Right ventricle myocardium superior (tissue), 1 donor: Measurements from ENCODE around the gene IBA57. TPM values are rescaled to one million over a fixed set of nuclear protein-coding genes. Genes with fewer than 3 reads are reported as not detected.

Source experiments
- ATAC-seq: fragments of 200-7000 bp; cut with Tn5 transposase; one replicate; pipeline ENCODE4 v1.9.1; 2020; ENCODE audit warnings: mild to moderate bottlenecking; ENCODE audit not compliant: poor library complexity
- DNase-seq: peaks from one replicate; pipeline ENCODE4 v3.0.0-alpha.2; 2020
- intact Hi-C: fragments of 100-400 bp; cut with DNase I; formaldehyde crosslinking; loops from one replicate; pipeline ENCODE4 v1.11.2; 2022
- total RNA-seq: library from RNA; stranded (reverse); fragmentation: NEBNext Ultra II Directional; extraction: Animal tissue kit (Norgen Biotek cat#: 25700); gene quantifications from one replicate; pipeline ENCODE4 v1.2.1, GENCODE V29; 2021
- donor health status: DM: no; HTN: yes; CAD: no; lungs with severe emphysema.

Gene IBA57
- total RNA-seq, 1 donor from 2014 or later = 14.8 TPM

DNA sequence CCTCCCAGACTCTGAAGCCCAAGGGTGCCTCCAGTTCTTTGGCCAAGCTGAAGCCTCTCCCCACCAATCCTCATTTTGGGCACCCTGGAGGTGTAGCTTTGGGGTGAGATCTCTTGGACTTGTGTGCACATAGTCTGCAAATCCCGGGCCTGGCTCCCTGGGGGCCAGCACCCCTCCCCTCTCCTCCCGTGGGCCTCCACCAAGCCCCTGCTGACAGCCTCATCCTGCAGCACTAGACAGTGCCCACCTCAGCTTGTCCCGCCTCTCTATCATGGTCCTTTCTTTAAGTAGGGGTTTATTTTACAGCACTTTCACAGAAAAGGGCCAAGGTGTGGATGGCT is 12.7 kb upstream of the IBA57 start:
- ATAC-seq = no peak
- intact Hi-C loops = no loop called here
- no peak for DNase-seq

DNA sequence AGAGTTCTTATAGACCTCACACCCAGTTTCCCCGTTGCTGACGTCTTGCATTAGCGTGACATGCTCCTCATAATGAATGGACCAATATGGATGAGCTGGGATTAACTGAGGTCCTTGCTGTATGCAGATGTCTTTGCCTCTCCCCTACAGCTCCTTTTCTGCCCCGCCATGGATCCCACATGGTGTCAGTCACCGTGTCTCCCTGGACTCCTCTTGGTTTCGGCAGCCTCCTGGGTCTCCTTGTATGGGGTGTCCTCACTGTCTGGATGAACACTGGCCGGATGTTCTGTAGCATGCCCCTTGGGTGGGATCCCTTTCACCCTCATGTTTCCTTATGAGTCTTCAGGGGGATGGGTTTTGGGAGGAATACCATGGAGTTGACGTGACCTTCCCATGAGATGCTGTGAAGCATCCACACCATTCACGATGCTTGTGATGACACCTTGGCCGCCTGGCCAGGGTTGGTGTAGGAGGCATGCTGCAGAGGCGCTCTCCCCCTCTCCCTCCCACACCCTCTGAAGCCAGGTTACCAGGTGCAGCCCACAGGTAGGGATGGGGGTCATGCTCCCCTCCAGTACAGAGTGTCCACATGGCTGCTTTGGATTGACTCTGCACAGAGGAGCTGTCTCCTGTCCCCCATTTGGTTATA is 11.5 kb upstream of the IBA57 start:
- no peak for ATAC-seq
- intact Hi-C loops = no loop called here
- DNase-seq = no peak

DNA sequence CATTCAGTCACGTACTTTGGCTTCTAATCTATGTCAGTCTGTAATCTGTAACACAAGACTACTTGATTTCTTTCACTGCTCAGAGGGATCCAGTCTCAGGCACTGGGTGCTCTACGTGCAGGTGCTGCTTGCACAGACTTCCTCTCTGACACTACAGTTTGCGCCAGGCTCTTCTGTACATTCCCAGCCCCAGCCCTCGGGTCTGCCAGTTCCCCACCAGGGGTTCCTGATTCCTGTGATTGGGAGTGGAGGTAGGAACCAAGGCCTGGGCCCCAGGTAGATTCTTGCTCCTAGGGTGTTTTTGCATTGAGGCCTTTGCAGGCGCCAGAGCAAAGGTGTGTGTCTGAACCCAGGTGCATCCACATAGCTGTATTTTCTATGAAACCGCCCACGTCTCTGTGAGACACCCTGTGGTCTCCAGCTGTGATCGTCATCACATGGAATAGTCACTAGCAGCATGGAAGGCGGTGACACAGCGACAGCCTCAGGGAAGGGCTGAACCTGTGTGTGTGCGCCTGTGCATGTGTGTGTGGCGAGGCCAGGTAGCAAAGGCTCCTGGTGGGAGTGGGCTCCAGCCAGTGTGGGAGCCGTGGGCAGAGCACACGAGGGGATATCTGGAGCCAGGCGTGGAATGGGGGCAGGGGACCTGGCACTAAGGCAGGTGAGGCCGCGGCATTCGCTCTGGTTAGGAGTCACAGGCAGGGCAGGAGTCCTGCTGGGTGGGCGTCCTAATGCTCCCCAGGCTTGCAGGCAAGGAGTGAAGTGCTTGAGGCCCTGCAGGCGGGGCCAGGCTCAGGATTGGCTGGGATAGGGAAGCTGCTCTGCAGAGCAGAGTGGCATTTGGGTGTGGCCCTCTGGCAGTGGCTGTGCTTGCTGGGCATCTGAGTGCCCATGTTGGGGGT is 10.7 kb upstream of the IBA57 start:
- DNase-seq (peak; percentile 39), ATAC-seq (no peak)

DNA sequence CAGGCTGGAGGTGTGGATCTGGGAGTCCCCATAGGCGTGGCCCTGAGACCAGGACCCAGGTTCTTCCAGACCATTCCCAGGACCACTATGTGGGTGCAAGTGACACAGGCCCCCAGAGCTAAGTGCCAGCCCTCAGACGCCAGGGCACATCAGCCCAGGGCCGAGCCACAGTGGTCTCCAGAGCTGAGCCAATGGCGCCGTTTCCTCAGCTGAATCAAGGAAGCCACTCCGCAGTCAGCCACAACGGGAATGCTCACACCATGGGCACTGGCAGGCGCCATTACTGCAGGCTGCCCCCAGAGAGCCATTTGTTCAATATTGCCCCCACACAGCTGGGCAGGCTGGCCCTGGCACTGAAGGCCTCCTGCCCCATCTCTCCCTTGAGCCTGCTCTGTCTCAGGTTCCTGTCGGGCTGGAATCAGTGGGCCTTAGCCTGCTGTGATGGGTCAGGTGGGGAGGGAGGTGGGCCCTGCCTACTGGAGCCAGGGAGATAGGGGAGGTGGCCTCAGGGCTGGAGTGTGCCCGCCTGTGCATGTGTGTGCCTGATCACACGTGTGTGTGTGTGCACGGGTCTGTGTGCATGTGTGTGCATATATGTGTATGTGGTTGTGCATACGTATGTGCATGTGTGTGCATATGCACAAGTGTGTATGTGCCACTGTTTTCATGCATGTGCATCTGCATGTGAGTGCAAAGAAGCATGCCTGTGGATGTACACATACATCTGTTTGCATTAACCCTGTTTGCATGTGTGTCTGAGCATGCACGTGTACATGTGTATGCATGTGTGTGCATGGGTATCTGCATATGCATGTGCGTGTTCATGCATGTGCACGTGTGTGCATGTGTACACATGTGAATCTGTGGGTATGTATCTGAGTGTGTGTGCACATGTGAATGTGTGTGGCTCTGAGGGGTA is 9.7 kb upstream of the IBA57 start:
- intact Hi-C loops = no loop called here
- DNase-seq (peak; percentile 37), ATAC-seq (no peak)

More for the DNA sequence above, 10.7 kb upstream of the IBA57 start:
- intact Hi-C loops = no loop called here

DNA sequence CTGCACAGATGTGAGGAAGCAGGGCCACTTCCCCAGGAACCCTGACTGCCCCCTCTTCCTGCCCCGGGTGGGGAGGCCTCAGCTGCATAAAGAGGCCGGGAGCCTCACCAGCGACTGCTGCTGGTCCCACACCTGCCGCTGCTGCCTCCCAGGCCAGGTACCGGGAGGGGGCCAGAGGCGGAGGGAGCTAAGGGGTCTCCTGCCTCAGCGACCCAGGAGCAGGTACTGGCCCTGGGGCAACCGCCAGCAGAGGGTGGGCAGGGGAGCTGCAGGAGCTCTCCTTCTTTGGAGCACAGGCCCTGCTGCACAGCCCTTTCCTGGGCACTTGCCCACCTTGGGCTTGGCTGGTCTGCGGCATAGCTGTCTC is 9.1 kb upstream of the IBA57 start:
- intact Hi-C loops = no loop called here
- DNase-seq (peak; percentile 36), ATAC-seq (no peak)

DNA sequence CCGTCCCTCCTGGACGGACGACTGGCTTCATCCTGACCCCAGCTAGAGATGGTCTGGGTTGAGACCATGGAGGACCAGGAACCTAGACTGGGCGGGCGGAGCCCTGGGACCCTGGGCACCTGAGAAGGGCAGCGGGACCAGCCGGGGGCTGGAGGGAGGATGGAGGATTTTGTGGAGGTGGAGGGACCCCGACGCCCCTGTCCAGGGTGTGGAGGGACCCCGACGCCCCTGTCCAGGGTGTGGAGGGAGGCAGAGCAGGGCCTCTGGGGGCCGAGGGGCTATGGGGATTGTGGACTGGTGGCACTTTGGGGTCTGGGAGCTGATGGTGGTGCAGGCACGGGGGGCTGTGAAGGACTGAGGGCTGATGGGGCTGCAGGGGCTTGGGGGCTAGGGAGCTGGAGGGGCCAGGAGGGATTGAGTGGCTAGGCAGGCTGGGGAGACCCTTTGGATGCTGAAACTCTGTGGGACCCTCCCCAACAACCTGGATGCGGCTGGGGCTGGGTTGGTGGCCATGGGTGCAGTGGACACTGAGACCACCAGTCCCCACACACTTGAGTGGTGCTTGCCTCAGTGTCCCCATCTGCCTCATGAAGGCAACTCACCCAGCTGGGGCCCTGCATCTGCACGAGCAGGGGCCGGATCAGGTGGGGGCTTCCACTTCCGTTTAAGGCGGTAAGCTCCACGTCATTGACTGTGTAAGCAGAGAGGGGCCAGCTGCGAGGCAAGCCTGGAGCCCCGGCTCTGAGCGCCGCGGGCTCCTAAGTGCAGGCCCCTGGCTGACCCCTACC is 8.5 kb upstream of the IBA57 start:
- intact Hi-C loops = no loop called here
- DNase-seq (peak; percentile 10), ATAC-seq (no peak)

DNA sequence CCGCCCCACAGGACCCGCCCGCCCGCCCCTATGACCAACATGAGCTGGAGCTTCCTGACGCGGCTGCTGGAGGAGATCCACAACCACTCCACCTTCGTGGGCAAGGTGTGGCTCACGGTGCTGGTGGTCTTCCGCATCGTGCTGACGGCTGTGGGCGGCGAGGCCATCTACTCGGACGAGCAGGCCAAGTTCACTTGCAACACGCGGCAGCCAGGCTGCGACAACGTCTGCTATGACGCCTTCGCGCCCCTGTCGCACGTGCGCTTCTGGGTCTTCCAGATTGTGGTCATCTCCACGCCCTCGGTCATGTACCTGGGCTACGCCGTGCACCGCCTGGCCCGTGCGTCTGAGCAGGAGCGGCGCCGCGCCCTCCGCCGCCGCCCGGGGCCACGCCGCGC is 7.9 kb upstream of the IBA57 start:
- DNase-seq = peak; percentile 22
- intact Hi-C loops = no loop called here
- no peak for ATAC-seq

DNA sequence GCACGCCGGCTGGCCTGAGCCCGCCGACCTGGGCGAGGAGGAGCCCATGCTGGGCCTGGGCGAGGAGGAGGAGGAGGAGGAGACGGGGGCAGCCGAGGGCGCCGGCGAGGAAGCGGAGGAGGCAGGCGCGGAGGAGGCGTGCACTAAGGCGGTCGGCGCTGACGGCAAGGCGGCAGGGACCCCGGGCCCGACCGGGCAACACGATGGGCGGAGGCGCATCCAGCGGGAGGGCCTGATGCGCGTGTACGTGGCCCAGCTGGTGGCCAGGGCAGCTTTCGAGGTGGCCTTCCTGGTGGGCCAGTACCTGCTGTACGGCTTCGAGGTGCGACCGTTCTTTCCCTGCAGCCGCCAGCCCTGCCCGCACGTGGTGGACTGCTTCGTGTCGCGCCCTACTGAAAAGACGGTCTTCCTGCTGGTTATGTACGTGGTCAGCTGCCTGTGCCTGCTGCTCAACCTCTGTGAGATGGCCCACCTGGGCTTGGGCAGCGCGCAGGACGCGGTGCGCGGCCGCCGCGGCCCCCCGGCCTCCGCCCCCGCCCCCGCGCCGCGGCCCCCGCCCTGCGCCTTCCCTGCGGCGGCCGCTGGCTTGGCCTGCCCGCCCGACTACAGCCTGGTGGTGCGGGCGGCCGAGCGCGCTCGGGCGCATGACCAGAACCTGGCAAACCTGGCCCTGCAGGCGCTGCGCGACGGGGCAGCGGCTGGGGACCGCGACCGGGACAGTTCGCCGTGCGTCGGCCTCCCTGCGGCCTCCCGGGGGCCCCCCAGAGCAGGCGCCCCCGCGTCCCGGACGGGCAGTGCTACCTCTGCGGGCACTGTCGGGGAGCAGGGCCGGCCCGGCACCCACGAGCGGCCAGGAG is 7.2 kb upstream of the IBA57 start:
- peak; percentile 35 for DNase-seq
- intact Hi-C loops = no loop called here
- ATAC-seq = no peak

DNA sequence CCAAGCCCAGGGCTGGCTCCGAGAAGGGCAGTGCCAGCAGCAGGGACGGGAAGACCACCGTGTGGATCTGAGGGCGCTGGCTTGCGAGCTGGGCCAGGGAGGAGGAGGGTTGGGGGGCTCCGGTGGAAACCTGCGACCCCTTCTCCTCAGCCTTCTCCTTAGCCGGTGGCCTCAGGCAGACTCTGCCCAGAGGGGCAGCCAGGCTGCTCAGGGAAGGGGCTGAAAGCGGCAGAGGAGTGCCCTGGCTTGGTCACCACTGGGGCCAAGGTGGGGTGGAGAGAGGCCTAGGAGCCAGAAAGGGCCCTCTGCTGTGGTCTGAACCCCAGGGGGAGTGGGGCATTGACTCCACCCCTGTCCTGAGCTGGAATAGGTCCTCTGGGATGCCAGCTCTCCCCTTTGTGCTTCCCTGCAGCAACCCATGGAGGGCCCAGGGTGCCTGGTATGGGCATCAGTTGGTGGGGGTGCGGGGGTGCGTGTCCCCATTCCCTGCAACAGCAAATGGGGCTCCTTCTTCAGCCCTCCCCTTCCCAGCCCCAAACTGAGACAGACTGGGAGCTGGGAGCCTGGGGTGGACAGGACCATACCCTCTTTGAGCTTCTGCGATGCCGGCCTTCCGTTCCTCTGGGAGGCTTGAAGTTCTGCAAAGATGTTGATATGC is 6.5 kb upstream of the IBA57 start:
- intact Hi-C loops = no loop called here
- ATAC-seq (no peak), DNase-seq (no peak)

DNA sequence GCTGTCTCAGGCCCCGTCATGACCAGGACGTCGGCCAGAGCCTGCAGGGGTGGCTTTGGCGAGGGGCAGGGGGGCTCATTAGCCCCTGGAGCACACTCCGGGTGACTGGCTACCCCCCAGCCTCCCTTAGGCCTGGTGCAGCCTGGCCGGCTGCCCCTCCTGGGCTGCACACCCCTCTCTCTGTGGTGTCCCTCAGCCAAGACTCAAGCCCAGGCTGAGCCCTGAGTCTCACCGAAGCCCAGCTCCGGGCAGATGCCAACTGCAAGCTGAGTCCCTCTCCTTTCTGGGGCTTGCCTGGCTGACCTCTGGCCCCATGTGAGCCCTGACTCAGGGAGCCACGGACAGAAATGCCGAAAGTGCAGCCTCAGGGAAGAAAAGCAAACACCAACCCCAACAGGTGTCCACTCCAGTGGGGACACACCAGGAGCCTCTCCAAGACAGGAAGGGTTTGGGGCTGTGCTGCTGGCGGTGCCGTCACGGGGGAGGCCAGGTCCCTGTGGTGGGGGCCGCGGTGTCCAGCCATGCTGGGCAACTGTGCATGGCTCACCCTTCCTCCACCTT is 5.3 kb upstream of the IBA57 start:
- DNase-seq (no peak), ATAC-seq (no peak)
- intact Hi-C loops = no loop called here

DNA sequence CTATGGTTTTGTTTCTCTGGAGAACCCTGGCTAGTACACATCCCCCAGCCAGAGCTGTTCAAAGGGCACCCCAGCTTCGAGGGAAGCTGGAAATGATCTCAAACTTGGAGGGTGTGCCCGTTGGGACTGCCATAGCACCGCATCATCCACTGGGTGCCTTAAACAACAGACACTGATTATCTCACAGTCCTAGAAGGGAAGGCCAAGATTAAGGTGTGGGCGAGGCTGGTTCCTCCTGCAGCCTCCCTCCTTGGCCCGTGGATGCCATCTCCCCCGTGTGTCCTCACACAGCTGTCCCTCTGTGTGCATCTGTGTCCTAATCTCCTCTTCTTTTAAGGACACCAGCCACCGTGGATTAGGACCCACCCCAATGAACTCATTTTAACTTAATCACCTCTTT is 4.2 kb upstream of the IBA57 start:
- ATAC-seq = no peak
- intact Hi-C loops = no loop called here
- DNase-seq = no peak

DNA sequence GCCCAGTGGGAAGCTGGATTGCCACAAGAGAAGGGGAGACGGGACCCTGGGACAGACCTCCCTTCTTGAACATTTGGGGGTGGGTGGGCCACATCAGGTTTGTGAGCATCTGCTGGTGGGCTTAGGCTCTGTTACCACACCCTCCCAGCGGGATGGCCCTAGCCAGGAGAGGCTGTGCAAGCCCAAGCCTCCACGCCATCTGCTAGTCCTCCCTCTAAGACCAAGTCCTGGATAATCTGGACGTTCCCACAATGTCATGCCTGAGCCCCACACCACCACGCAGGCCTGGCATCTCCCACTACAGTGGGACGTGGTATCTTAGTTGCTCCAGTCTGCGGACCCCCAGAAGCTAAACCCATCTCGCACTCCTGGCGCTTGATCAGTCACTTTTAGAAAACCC is 3.7 kb upstream of the IBA57 start:
- intact Hi-C loops = no loop called here
- DNase-seq = no peak
- no peak for ATAC-seq

DNA sequence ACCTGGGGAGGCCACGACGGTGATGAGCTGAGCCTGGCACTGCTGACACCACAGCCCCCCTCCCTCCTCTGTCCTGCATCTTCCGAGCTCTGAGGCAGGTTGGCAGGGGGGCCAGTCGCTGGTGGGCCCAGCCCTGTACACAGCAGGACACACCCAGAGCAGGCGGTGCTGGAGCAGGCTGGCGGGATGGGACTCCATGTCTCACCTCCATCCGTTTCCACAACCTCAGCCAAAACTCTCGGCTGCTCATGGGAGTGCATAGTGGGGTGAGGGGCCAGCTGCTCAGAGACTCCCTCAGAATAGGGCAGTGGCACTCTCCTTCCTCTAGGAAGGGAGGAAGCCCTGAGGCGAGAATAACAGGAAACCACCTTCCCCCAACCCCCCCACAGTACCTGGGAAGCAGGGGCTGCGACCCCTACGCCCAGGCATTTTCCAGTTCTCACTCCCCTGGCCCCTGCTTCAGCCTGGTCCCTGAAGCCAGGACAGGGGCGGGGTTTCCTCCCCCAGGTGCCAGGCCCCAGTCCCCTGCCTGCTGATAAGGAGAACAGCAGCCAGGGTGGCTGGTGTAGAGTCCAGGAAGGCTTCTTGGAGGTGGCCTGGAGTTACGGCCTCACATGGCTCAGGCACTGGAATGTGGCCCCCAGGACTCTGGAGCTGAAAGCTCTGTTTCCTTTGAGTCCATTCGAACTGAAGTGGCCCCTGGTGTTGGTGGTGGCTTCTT is 3.2 kb upstream of the IBA57 start:
- ATAC-seq = no peak
- intact Hi-C loops = no loop called here

DNA sequence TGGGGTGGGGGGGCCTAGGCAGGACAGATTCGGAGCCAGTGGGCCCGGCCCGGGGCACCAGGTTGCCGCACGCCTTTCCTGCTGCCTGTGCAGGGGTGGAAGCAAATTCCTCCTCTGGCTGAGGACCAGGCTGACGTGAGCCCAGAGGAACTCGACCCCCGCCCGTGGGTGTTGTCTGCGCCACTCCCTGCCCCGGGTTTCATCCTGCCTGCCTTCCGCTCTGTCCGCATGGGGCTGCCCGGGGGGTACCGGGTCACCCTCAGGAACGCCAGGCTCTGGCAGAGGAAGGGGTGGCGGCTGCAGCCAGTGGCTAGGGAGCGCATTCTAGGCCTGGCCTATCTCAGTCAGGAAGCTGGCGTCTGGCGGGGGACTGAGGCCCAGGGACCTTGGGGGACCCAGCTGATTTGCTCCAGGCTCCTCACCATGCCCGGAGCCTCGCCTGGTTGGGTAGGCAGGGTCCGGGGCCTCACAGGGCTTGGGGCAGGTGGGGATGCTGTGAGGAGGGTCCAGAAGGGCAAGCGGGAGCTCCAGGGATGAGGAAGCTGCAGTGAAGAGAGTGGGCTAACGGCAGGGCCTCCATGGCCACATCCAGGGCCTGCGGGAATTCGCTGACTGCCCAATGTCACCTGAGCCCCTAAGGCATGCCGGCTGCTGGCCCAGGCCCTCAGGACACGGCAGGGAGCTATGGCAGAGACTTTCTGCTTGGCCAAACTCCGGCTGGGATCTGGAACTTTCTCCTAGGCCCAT is 2.4 kb upstream of the IBA57 start:
- no peak for ATAC-seq
- intact Hi-C loops = no loop called here
- peak; percentile 77 for DNase-seq

More for the DNA sequence above, 3.2 kb upstream of the IBA57 start:
- peak; percentile 73 for DNase-seq

DNA sequence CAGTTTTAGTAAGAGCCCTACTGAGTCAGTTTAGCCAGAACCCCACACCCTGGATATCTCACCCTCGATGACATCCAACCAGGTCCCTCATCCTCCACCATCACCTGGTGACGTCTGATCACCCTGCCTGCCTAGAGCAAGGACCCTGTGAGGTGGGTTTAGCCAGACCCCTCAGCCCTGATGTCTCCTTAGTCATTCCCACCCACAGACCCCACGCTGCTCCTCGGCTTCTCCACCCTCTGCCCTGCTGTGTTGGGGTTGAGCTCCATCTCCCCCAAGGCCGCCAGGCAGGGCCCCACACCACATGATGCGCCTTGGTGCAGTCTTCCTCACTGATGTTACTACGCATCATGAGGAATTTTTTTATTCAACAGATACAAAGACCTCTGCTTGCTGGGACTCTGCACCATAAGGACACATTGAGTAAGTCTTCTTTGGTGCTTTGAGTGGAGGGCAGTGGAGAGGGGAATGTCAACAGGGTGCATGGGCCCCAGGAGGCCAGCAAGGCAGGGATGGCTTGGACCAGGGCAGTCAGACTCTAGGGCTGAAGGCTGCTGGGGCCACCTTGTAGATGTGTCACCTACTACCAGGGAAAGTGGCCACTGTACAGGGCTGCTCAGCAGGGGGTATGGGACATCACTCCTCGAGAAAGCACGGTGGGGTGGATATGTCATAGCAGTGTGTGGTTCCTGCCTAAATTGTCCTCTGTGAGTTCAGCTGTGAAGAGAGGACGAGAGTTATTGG is 1.7 kb upstream of the IBA57 start:
- peak; percentile 40 for DNase-seq
- no peak for ATAC-seq
- intact Hi-C loops = loop anchor here (2.0 kb wide), 1 partner anchor 23 kb away; the partner anchor contains the start of gene GUK1
